HG02973 (cell line): ENCODE data around the gene SIK2.
A peak's percentile ranks its signal among the peaks of the same experiment; 100 is the strongest.
"Not testable (repeated sequence)": the region's sequence is repeated elsewhere in the genome, so short reads cannot be mapped to it uniquely, and the experiment has no call there.

Source experiments
- ATAC-seq: cut with Tn5 transposase; IDR thresholded peaks from one replicate; pipeline ENCODE4 v1.9.1; 2021; ENCODE audit warnings: moderate library complexity; ENCODE audit not compliant: unreplicated experiment

The SIK2 gene

GRCh38 chr11:111748035-111748804, 146.0 kb downstream of the SIK2 start:
- ATAC-seq, result no peak

DNA sequence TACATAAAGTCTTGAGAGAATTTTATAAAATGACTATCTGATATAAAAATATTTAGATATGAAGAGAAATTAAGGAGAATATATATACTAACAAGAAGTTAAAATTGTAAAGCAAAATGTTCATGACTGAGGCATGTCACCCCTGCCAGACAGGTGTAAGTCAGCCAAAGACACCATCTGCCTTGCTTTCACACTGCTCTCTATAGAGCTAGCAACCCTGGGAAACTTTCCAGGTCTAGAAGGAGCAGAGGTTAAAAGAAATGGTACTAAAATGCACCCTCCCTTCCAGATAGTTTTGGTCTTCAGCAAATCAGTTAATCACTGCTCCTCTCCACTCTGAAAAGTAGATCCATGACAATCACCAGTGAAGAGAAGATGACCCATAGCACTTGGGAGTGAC, 147.4 kb downstream of the SIK2 start:
- ATAC-seq, result no peak

DNA sequence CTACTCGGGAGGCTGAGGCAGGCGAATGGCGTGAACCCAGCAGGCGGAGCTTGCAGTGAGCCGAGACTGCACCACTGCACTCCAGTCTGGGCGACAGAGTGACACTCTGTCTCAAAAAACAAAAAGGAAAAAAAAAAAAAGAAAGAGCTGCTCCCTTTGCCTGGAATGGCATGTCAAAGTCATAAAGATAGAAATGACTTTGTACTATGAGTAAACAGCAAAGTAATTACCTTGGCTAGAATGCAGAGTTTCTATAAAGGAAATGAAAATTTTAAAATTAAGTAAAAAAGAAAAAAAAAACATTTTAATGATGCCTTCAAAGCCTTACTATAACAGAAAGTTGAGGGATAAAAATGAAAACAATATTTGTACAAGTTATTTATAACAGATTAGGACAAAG, 153.8 kb downstream of the SIK2 start:
- ATAC-seq, result no peak

GRCh38 chr11:111759376-111759775, 157.1 kb downstream of the SIK2 start:
- no peak for ATAC-seq

- no peak for ATAC-seq
Measured at GRCh38 chr11:111759778-111760407, 157.6 kb downstream of the SIK2 start.

GRCh38 chr11:111761036-111761435, 158.8 kb downstream of the SIK2 start:
- no peak for ATAC-seq

- ATAC-seq, result no peak
Measured at GRCh38 chr11:111762526-111762925, 160.3 kb downstream of the SIK2 start.

GRCh38 chr11:111762981-111763643, 160.9 kb downstream of the SIK2 start:
- no peak for ATAC-seq

- ATAC-seq, result no peak
Measured at GRCh38 chr11:111764621-111765020, 162.4 kb downstream of the SIK2 start.

GRCh38 chr11:111765320-111765983, 163.2 kb downstream of the SIK2 start:
- ATAC-seq, result no peak

- ATAC-seq, result peak; percentile 88
Measured at GRCh38 chr11:111765984-111766833, 164.0 kb downstream of the SIK2 start, which contains the start of gene PPP2R1B. Gene PPP2R1B (minus strand): TSS chr11:111766389. CDS start chr11:111766361, 28 bp downstream.

DNA sequence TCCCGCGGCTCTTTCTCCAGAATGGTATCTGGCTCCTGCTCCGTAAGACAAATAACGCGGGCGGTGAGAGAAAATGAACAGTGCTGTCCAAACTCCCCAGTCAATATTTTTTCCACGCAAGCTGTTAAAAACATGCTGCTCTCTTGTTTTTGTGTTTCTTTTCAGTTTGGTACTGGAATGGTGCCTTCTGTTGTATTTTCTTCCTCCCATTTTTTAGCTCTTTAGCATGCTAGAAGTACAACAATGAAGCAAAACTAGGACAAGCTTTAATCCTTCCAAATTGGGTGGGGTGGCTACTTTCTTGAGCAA, 164.5 kb downstream of the SIK2 start:
- no peak for ATAC-seq

GRCh38 chr11:111770581-111771134, 168.4 kb downstream of the SIK2 start:
- ATAC-seq, result no peak

DNA sequence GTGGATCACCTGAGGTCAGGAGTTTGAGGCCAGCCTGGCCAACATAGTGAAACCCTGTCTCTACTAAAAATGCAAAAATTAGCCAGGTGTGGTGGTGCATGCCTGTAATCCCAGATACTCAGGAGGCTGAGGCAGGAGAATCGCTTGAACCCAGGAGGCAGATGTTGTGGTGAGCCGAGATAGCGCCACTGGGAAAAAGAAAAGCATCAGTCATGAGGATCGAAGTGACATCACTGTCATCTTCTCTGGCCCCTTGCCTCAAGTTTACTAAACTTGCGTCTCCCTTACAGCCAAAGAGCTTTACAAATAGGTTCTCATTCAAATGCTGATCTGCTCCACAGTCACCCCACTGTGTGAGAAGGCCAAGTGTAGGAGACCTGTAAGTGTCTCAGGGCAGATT, 169.0 kb downstream of the SIK2 start:
- ATAC-seq, result not testable (repeated sequence)

DNA sequence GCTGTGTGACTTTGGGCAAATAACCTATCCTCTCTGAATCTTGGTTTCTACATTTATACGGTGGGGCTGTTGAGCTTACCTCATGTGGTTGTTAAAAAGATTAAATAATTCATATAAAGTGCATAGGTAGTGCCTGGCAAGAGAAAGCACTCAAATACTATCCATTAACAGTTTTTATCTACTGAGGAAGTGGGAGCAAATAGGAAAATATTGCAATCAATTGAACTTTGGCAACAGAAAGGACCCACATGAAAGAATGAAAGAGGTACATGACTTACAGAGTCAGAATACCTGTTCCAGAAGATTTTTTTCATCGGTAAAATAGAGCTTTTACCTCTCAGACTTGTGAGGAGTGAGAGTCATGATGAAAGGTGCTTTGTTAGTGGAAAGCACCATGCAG, 170.3 kb downstream of the SIK2 start:
- ATAC-seq, result no peak

- ATAC-seq, result no peak
Measured at GRCh38 chr11:111774955-111775710, 172.9 kb downstream of the SIK2 start.

DNA sequence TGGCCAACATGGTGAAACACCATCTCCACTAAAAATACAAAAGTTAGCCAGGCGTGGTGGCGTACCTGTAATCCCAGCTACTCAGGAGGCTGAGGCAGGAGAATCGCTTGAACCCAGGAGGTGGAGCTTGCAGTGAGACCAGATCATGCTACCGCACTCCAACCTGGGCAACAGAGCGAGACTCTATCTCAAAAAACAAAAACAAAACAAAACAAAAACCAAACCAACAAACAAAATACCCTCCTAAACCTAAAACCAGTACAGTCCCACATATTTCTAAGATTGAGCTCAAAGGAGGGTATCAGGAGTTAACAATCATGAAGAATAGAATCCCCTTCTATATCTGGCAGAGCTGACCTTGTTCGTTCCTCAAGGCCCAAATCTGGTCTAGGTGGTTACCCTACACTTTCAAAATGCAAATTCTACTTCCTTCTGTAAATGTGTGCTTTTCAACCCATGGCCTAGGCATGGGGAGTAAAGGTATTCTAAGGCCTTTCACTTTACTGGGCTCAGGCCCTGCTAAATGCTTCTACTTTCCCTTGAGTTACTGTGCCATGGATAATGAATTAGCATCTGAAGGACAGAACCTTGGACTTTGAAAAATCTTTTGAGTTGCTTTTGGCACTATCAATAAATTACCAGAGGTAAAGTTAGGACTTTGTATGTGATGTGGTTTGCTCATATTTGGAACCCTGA, 174.3 kb downstream of the SIK2 start:
- peak; percentile 96 for ATAC-seq

GRCh38 chr11:111777094-111778046, 175.1 kb downstream of the SIK2 start:
- ATAC-seq, result peak; percentile 51
